Measurements from ENCODE around the gene PTPRE. TPM values are rescaled to one million over a fixed set of nuclear protein-coding genes. Genes with fewer than 3 reads are reported as not detected.

Gene PTPRE
- total RNA-seq, 1 donor from 2014 or later: 1.2 TPM

GRCh38 chr10:128059266-128059981 lies 152.5 kb downstream of the PTPRE start:
- Mint-ChIP-seq H3K27ac (ENCODE audit: unreplicated experiment) (no peak overlapping the region), H3K4me1 (ENCODE audit: unreplicated experiment) (peaks cover 4% of the 10 kb centered on the region), H3K27me3 (ENCODE audit: unreplicated experiment) (peaks cover 5% of the 10 kb centered on the region), H3K4me3 (ENCODE audit: unreplicated experiment) (no peak overlapping the region), H3K9me3 (ENCODE audit: unreplicated experiment) (no peaks in the 10 kb centered on the region), H3K36me3 (ENCODE audit: unreplicated experiment) (no peaks in the 10 kb centered on the region)
- no peak for TF ChIP-seq CTCF (IDR thresholded peaks at IDR 0.05)
- DNase-seq (ENCODE audit: extremely low spot score, unreplicated experiment): no peak

- no peak for DNase-seq (ENCODE audit: extremely low spot score, unreplicated experiment)
- TF ChIP-seq CTCF (IDR thresholded peaks at IDR 0.05): no peak
- H3K9me3 Mint-ChIP-seq (ENCODE audit: unreplicated experiment): no peaks in the 10 kb centered on the region
- H3K27ac Mint-ChIP-seq (ENCODE audit: unreplicated experiment): no peak overlapping the region
- peaks cover 6% of the 10 kb centered on the region for H3K4me1 Mint-ChIP-seq (ENCODE audit: unreplicated experiment)
- peaks cover 5% of the 10 kb centered on the region for H3K27me3 Mint-ChIP-seq (ENCODE audit: unreplicated experiment)
- H3K36me3 Mint-ChIP-seq (ENCODE audit: unreplicated experiment): no peaks in the 10 kb centered on the region
- no peak overlapping the region for H3K4me3 Mint-ChIP-seq (ENCODE audit: unreplicated experiment)
Observed at GRCh38 chr10:128059982-128060293, 153.0 kb downstream of the PTPRE start.

- no peak overlapping the region for H3K4me3 Mint-ChIP-seq (ENCODE audit: unreplicated experiment)
- H3K36me3 Mint-ChIP-seq (ENCODE audit: unreplicated experiment): no peaks in the 10 kb centered on the region
- peaks cover 6% of the 10 kb centered on the region for H3K4me1 Mint-ChIP-seq (ENCODE audit: unreplicated experiment)
- H3K27me3 Mint-ChIP-seq (ENCODE audit: unreplicated experiment): peaks cover 5% of the 10 kb centered on the region
- H3K27ac Mint-ChIP-seq (ENCODE audit: unreplicated experiment): no peak overlapping the region
- no peak for TF ChIP-seq CTCF (IDR thresholded peaks at IDR 0.05)
- no peaks in the 10 kb centered on the region for H3K9me3 Mint-ChIP-seq (ENCODE audit: unreplicated experiment)
- DNase-seq (ENCODE audit: extremely low spot score, unreplicated experiment): no peak
Observed at GRCh38 chr10:128060341-128061250, 153.7 kb downstream of the PTPRE start.

GRCh38 chr10:128061306-128062300 lies 154.7 kb downstream of the PTPRE start:
- peaks cover 6% of the 10 kb centered on the region for H3K4me1 Mint-ChIP-seq (ENCODE audit: unreplicated experiment)
- no peak overlapping the region for H3K27ac Mint-ChIP-seq (ENCODE audit: unreplicated experiment)
- no peaks in the 10 kb centered on the region for H3K36me3 Mint-ChIP-seq (ENCODE audit: unreplicated experiment)
- no peaks in the 10 kb centered on the region for H3K9me3 Mint-ChIP-seq (ENCODE audit: unreplicated experiment)
- TF ChIP-seq CTCF (IDR thresholded peaks at IDR 0.05): no peak
- H3K4me3 Mint-ChIP-seq (ENCODE audit: unreplicated experiment): no peak overlapping the region
- peaks cover 5% of the 10 kb centered on the region for H3K27me3 Mint-ChIP-seq (ENCODE audit: unreplicated experiment)
- DNase-seq (ENCODE audit: extremely low spot score, unreplicated experiment): no peak

All from osteocyte (in vitro differentiated cells).